Transverse colon (tissue), 3 donors: ENCODE measurements around the gene SURF6.

Source experiments
- CTCF ChIP-seq, 5 experiments: fragments of 200-600 bp in 3 of 5; fragments of 450-650 bp in 2 of 5; sonication (generic) in 3 of 5; IDR thresholded peaks; 1 replicate in 2 of 5; 2 replicates in 3 of 5; pipeline ENCODE4 v1.5.1; 2016 to 2017; ENCODE audit warnings: antibody characterized with exemption in 5 of 5, inconsistent platforms in 3 of 5, mild to moderate bottlenecking in 2 of 5, moderate library complexity in 1 of 5
- POLR2A ChIP-seq: fragments of 450-650 bp; IDR thresholded peaks from one replicate; pipeline ENCODE4 v1.6.1; 2016; ENCODE audit warnings: antibody characterized with exemption, mild to moderate bottlenecking, moderate library complexity

- TF ChIP-seq CTCF (IDR thresholded peaks at IDR 0.05) (no peak), POLR2A (no peak)
These were observed 11.6 kb upstream of the SURF6 start for GRCh38 chr9:133347515-133347984.
